GM21526 (cell line): ENCODE data around the gene MTHFD2.
"Not testable (repeated sequence)": the region's sequence is repeated elsewhere in the genome, so short reads cannot be mapped to it uniquely, and the experiment has no call there.

ENCODE experiments used
- ATAC-seq: cut with Tn5 transposase; IDR thresholded peaks from one replicate; pipeline ENCODE4 v1.9.1; 2021; ENCODE audit warnings: moderate library complexity; ENCODE audit not compliant: unreplicated experiment, low FRiP score

MTHFD2 gene

GRCh38 chr2:74198461-74199274, at the start of gene MTHFD2:
MTHFD2 (plus strand) TSS chr2:74198615; CDS start chr2:74198642, 27 bp downstream.
- ATAC-seq = peak; percentile 79

GRCh38 chr2:74149247-74149525, 49.2 kb upstream of the MTHFD2 start:
- no peak for ATAC-seq

GRCh38 chr2:74149570-74150319, 48.7 kb upstream of the MTHFD2 start:
- no peak for ATAC-seq

- ATAC-seq = no peak
Measured at GRCh38 chr2:74152954-74153353, 45.5 kb upstream of the MTHFD2 start.

- ATAC-seq = no peak
Measured at GRCh38 chr2:74155830-74156229, 42.6 kb upstream of the MTHFD2 start.

GRCh38 chr2:74162951-74163350, 35.5 kb upstream of the MTHFD2 start:
- no peak for ATAC-seq

- no peak for ATAC-seq
Measured at GRCh38 chr2:74164761-74165160, 33.7 kb upstream of the MTHFD2 start.

GRCh38 chr2:74168739-74169138, 29.7 kb upstream of the MTHFD2 start:
- no peak for ATAC-seq

- ATAC-seq = no peak
Measured at GRCh38 chr2:74174909-74175308, 23.5 kb upstream of the MTHFD2 start.

- no peak for ATAC-seq
Measured at GRCh38 chr2:74177696-74178095, 20.7 kb upstream of the MTHFD2 start.

- ATAC-seq = peak; percentile 72
Measured at GRCh38 chr2:74178211-74179062, 20.0 kb upstream of the MTHFD2 start, which contains the start of gene MOB1A. MOB1A (minus strand) TSS chr2:74178879; CDS start chr2:74178674, 205 bp downstream.

- ATAC-seq = peak; percentile 9
Measured at GRCh38 chr2:74179063-74179865, 19.2 kb upstream of the MTHFD2 start.

GRCh38 chr2:74181739-74182138, 16.7 kb upstream of the MTHFD2 start:
- peak; percentile 29 for ATAC-seq

- ATAC-seq = no peak
Measured at GRCh38 chr2:74183878-74184277, 14.5 kb upstream of the MTHFD2 start.

- peak; percentile 58 for ATAC-seq
Measured at GRCh38 chr2:74186038-74186437, 12.4 kb upstream of the MTHFD2 start.

GRCh38 chr2:74186706-74187105, 11.7 kb upstream of the MTHFD2 start:
- not testable (repeated sequence) for ATAC-seq

- no peak for ATAC-seq
Measured at GRCh38 chr2:74188018-74188601, 10.3 kb upstream of the MTHFD2 start.

GRCh38 chr2:74188696-74189095, 9.7 kb upstream of the MTHFD2 start:
- no peak for ATAC-seq

- ATAC-seq = no peak
Measured at GRCh38 chr2:74191596-74192380, 6.6 kb upstream of the MTHFD2 start.
